Esophagus muscularis mucosa (tissue), 4 donors: ENCODE data around the gene CDC45. TPM values are rescaled to one million over a fixed set of nuclear protein-coding genes. Genes with fewer than 3 reads are reported as not detected.

ENCODE experiments used
- DNase-seq: peaks from one replicate; pipeline ENCODE4 v3.0.0-alpha.2; 2017; ENCODE audit errors: extremely low spot score
- H3K27ac ChIP-seq, 4 donors: fragments of 200-600 bp; sonication (generic); replicated peaks in 1 of 4; 1 replicate in 3 of 4; 2 replicates in 1 of 4; pipeline ENCODE4 v1.5.1; 2016 to 2019; ENCODE audit warnings: mild to moderate bottlenecking in 1 of 4
- H3K27me3 ChIP-seq, 4 donors: fragments of 200-600 bp; sonication (generic); one replicate each; pipeline versions ENCODE4 v1.5.1 to v1.6.0; 2016 to 2019
- H3K36me3 ChIP-seq, 4 donors: fragments of 200-600 bp; sonication (generic); one replicate each; pipeline ENCODE4 v1.5.1; 2016 to 2019
- H3K4me1 ChIP-seq, 4 donors: fragments of 200-600 bp; sonication (generic); one replicate each; pipeline ENCODE4 v1.5.1; 2016 to 2019
- H3K4me3 ChIP-seq, 4 donors: fragments of 200-600 bp; sonication (generic); 1 replicate in 2 of 4; 2 replicates in 2 of 4; pipeline ENCODE4 v1.5.1; 2016 to 2019; ENCODE audit warnings: mild to moderate bottlenecking in 4 of 4, moderate library complexity in 1 of 4
- H3K9me3 ChIP-seq, 4 donors: fragments of 200-600 bp; sonication (generic); 1 replicate in 3 of 4; 2 replicates in 1 of 4; pipeline ENCODE4 v1.5.1; 2016 to 2019
- EP300 ChIP-seq: sonication (generic); formaldehyde crosslinking; IDR thresholded peaks from one replicate; pipeline ENCODE4 v1.6.1; 2017; ENCODE audit warnings: antibody characterized with exemption
- POLR2A ChIP-seq: fragments of 450-650 bp; IDR thresholded peaks from one replicate; pipeline ENCODE4 v1.6.1; 2017; ENCODE audit warnings: antibody characterized with exemption, moderate library complexity, mild to moderate bottlenecking, low read depth
- POLR2AphosphoS5 ChIP-seq, 2 donors: sonication (generic); formaldehyde crosslinking; IDR thresholded peaks; one replicate each; pipeline ENCODE4 v1.6.1; 2017; ENCODE audit warnings: antibody characterized with exemption in 2 of 2
- WGBS: methylation state at CpG from one replicate; pipeline ENCODE4 v1.1.5; 2018; 5-methylcytosine and 5-hydroxymethylcytosine counted together
- intact Hi-C: fragments of 100-400 bp; cut with DNase I; formaldehyde crosslinking; loops from one replicate; pipeline ENCODE4 v1.15.1; 2023
- total RNA-seq, 4 donors: library from RNA; depleted of rRNA; stranded (reverse); fragments of >200 nt; gene quantifications; one replicate each; pipeline versions ENCODE4 v1.1.0 to v1.2.1, GENCODE V29; 2016
- TF ChIP-seq, protein P1 (sequence below), 3 experiments: fragments of 200-600 bp in 2 of 3; fragments of 450-650 bp in 1 of 3; sonication (generic) in 2 of 3; IDR thresholded peaks; one replicate each; pipeline ENCODE4 v1.5.1; 2017 to 2019; ENCODE audit warnings: antibody characterized with exemption in 3 of 3, mild to moderate bottlenecking in 2 of 3, moderate library complexity in 1 of 3

Gene CDC45
- total RNA-seq, 4 donors from 2014 or later: 0.32 to 1.1 (median 0.42) TPM; not detected in 1

GRCh38 chr22:19455033-19455432 lies 24.7 kb upstream of the CDC45 start:
- 98% methylated on average over 2 of the region's 2 CpGs for WGBS
- no peaks in the 10 kb centered on the region for H3K4me1 ChIP-seq
- intact Hi-C loops: no loop called here
- peaks cover 55 to 97% (median 92%) of the 10 kb centered on the region in 4 donors for H3K36me3 ChIP-seq
- H3K4me3 ChIP-seq: no peak overlapping the region
- no peak for TF ChIP-seq POLR2A
- no peak for TF ChIP-seq POLR2AphosphoS5 (IDR thresholded peaks at IDR 0.05)
- TF ChIP-seq, protein P1, sequence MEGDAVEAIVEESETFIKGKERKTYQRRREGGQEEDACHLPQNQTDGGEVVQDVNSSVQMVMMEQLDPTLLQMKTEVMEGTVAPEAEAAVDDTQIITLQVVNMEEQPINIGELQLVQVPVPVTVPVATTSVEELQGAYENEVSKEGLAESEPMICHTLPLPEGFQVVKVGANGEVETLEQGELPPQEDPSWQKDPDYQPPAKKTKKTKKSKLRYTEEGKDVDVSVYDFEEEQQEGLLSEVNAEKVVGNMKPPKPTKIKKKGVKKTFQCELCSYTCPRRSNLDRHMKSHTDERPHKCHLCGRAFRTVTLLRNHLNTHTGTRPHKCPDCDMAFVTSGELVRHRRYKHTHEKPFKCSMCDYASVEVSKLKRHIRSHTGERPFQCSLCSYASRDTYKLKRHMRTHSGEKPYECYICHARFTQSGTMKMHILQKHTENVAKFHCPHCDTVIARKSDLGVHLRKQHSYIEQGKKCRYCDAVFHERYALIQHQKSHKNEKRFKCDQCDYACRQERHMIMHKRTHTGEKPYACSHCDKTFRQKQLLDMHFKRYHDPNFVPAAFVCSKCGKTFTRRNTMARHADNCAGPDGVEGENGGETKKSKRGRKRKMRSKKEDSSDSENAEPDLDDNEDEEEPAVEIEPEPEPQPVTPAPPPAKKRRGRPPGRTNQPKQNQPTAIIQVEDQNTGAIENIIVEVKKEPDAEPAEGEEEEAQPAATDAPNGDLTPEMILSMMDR (IDR thresholded peaks at IDR 0.05): no peak
- TF ChIP-seq EP300: no peak
- H3K27me3 ChIP-seq: no peaks in the 10 kb centered on the region
- DNase-seq: no peak
- H3K27ac ChIP-seq: no peak overlapping the region
- H3K9me3 ChIP-seq: no peaks in the 10 kb centered on the region

- Histone ChIP-seq H3K36me3 (peaks cover 57 to 97% (median 92%) of the 10 kb centered on the region in 4 donors), H3K27ac (no peak overlapping the region), H3K9me3 (no peaks in the 10 kb centered on the region), H3K4me3 (no peak overlapping the region), H3K4me1 (no peaks in the 10 kb centered on the region), H3K27me3 (no peaks in the 10 kb centered on the region)
- intact Hi-C loops: no loop called here
- DNase-seq: no peak
- WGBS: 89% methylated on average over 4 of the region's 4 CpGs
- TF ChIP-seq POLR2A (no peak), EP300 (no peak), POLR2AphosphoS5 (IDR thresholded peaks at IDR 0.05) (no peak)
- TF ChIP-seq, protein P1 (IDR thresholded peaks at IDR 0.05): no peak
Measured at GRCh38 chr22:19455585-19456370, 23.9 kb upstream of the CDC45 start.

DNA sequence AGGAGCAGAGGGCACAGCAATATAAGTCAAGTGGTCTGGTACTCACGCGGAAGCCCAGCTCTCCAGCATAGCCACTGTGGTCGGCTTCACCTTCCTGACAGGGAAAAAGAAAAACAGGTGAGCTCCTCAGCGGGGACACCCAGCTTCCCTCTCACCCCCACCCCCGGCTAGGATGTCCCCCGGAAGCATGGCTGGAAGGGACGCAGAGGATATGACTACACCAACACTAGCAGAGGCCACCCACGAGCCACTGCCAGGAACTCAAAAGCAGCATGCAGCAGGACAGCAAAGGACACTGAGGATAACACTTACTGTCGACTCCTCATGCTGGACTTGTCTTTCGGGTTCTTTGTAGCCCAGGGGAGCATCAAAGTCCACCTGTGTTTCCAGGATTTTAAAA lies 23.2 kb upstream of the CDC45 start:
- WGBS: 95% methylated on average over 9 of the region's 10 CpGs
- H3K4me3 ChIP-seq: no peak overlapping the region
- no peak overlapping the region for H3K27ac ChIP-seq
- intact Hi-C loops: no loop called here
- no peaks in the 10 kb centered on the region for H3K9me3 ChIP-seq
- H3K4me1 ChIP-seq: no peaks in the 10 kb centered on the region
- TF ChIP-seq POLR2A (no peak), POLR2AphosphoS5 (IDR thresholded peaks at IDR 0.05) (no peak), EP300 (no peak)
- TF ChIP-seq, protein P1 (IDR thresholded peaks at IDR 0.05): no peak
- H3K27me3 ChIP-seq: no peaks in the 10 kb centered on the region
- peaks cover 64 to 100% (median 92%) of the 10 kb centered on the region in 4 donors for H3K36me3 ChIP-seq
- no peak for DNase-seq

DNA sequence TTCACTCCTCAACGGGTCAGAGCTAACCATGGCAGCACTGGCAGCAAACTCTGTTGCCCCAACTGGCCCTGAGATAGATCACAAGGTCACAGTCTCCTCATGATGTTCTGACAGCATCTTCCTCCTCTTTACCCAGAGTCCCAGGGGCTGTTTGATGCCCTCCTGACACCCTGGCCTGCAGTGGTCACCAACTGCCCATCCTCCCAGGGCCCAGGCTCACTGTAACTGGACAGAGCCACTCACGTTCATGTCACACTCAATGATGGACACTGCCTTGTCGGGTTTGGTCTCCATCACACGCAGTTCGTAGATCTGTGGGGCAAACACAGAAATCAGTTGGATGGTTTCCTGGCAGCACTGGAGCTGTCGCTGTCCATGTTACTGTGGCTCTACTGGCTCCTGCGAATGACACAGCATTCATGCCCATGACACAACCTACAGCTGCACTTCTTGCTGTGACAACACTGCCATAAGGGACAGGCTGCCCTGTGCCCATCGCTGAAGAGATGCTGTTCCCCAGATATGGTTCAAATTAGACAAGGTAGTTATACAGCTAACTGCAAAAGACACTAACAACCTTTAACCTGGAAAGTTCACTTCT lies 21.8 kb upstream of the CDC45 start:
- 89% methylated on average over 7 of the region's 8 CpGs for WGBS
- no peak for DNase-seq
- Histone ChIP-seq H3K27me3 (no peaks in the 10 kb centered on the region), H3K36me3 (peaks cover 67 to 100% (median 88%) of the 10 kb centered on the region in 4 donors), H3K9me3 (no peaks in the 10 kb centered on the region), H3K4me3 (no peak overlapping the region), H3K4me1 (no peaks in the 10 kb centered on the region), H3K27ac (no peak overlapping the region)
- intact Hi-C loops: no loop called here
- TF ChIP-seq POLR2AphosphoS5 (IDR thresholded peaks at IDR 0.05) (no peak), EP300 (no peak), POLR2A (no peak)
- TF ChIP-seq, protein P1 (IDR thresholded peaks at IDR 0.05): no peak
